Measurements from ENCODE around the gene RIMBP2.

GRCh38 chr12:130414381-130414780 is 301.7 kb downstream of the RIMBP2 start:
- no peak for TF ChIP-seq CTCF (IDR thresholded peaks at IDR 0.05)
- TF ChIP-seq EP300 (IDR thresholded peaks at IDR 0.05): no peak
- no peak for TF ChIP-seq POLR2A (IDR thresholded peaks at IDR 0.05)

Measured in tibial nerve (tissue), 4 donors.